ENCODE data around the gene ITGA11.

- TF ChIP-seq CTCF (conservative IDR thresholded peaks at IDR 0.05; ENCODE audit: low read depth in 2 of 2) (no peak), JUNB (IDR thresholded peaks at IDR 0.05; ENCODE audit: unreplicated experiment) (no peak)
These were observed 57.7 kb downstream of the ITGA11 start for GRCh38 chr15:68374168-68374745.

Measured in GM23338 (cell line).